ENCODE measurements around the gene AURKB. TPM values are rescaled to one million over a fixed set of nuclear protein-coding genes. Genes with fewer than 3 reads are reported as not detected.

Gene AURKB
- total RNA-seq, 1 donor: 31.8 TPM

DNA sequence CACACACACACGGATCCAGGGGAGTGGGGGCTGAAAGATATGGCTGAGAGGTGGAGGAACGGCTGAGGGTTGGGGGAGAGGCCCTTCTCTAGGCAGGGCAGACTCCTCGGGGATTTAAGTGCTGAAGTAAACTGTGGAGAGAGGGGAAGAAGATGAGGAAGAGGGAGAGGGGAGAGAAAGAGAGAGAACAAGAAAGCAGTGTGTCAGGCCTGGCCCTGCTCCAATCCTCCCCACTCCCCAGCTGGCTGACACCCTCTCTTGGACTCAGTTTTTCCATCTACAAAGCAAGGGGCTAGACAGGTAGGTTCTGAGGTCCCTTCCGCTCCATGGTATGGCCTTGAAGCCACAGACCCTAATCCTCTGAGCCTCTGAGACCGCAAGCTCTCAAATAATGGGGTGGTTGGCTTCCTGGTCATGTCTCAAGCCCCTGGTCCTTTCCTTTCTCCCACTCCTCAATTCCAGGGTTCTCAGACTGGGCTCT lies 49.6 kb downstream of the AURKB start:
- H3K4me3 ChIP-seq (ENCODE audit: low read depth, low read length): peak overlapping the region; percentile 7
- TF ChIP-seq, protein P1, sequence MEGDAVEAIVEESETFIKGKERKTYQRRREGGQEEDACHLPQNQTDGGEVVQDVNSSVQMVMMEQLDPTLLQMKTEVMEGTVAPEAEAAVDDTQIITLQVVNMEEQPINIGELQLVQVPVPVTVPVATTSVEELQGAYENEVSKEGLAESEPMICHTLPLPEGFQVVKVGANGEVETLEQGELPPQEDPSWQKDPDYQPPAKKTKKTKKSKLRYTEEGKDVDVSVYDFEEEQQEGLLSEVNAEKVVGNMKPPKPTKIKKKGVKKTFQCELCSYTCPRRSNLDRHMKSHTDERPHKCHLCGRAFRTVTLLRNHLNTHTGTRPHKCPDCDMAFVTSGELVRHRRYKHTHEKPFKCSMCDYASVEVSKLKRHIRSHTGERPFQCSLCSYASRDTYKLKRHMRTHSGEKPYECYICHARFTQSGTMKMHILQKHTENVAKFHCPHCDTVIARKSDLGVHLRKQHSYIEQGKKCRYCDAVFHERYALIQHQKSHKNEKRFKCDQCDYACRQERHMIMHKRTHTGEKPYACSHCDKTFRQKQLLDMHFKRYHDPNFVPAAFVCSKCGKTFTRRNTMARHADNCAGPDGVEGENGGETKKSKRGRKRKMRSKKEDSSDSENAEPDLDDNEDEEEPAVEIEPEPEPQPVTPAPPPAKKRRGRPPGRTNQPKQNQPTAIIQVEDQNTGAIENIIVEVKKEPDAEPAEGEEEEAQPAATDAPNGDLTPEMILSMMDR (IDR thresholded peaks at IDR 0.05; ENCODE audit: insufficient read depth, low read length): no peak
- DNase-seq (ENCODE audit: low read depth): no peak

DNA sequence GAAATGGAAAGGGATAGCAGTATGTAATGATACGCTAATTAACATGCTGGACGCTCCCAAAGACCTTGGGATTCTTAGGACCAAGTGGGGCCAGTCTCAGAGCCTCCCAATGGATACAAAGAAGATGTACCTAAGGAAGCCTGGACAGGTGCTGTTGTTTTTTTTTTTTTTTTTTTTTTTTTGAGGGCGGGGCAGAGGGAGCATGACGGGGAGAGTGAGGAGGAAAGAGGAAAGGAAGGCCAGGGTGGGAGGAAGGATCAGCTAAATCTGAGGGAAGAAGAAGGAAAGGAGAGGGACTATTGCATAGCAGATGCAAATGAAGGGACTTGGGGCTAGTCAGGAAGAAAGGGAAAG lies 50.2 kb downstream of the AURKB start:
- TF ChIP-seq, protein P1 (IDR thresholded peaks at IDR 0.05; ENCODE audit: insufficient read depth, low read length): no peak
- H3K4me3 ChIP-seq (ENCODE audit: low read depth, low read length): no peak overlapping the region
- no peak for DNase-seq (ENCODE audit: low read depth)

DNA sequence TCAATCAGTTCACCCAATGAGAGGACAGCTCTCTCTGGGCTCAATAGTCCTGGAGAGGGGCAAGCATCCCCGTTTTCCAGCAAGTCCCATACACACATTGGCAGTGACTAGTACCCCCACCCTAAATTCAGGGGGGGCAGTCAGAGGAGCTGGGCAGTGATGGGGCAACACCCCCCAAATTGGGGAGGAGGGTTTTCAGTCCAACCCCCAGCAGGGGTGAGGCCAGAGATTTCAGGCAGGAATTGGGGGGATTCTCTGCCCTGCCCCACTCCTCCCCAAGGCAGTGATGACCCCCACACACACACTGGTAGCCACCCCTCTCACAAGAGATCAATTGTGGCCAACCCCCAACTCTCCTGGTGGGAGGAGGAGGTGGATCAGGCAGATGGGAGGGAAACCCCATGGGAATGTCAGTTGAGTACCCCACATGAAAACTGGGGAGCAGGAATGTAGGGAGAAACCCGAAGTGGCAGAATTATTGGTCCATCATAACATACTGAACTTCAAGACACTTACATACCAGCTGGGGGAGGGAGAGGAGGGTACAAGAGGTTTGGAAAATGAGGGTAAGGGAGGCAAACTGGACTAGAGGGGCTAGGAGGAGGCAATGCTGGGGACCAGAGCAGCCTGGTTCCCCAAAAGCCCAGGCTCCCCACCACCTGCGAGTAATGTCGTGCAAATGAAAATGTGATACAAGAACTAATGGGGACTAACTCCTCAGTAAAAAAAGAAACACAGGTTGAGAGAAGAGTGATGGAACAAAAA lies 50.7 kb downstream of the AURKB start:
- no peak overlapping the region for H3K4me3 ChIP-seq (ENCODE audit: low read depth, low read length)
- TF ChIP-seq, protein P1 (IDR thresholded peaks at IDR 0.05; ENCODE audit: insufficient read depth, low read length): no peak
- no peak for DNase-seq (ENCODE audit: low read depth)

DNA sequence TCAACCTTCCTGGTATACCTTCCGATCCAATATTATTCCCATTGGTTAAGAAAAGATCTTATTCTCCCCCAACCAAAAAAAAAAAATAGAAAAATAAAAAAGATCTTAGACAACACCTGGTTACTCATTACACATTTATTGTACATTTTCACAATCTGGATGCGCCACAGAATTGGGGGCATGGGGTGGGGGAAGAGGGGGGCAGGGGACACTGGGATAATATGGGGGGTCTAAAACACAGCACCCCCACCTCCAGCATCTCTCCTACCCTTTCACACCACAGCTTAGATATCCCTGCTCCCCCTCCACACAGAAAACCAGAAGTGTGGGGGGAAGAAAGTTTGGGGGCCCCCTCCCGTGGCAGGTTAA lies 51.4 kb downstream of the AURKB start:
- no peak for DNase-seq (ENCODE audit: low read depth)
- TF ChIP-seq, protein P1 (IDR thresholded peaks at IDR 0.05; ENCODE audit: insufficient read depth, low read length): no peak
- no peak overlapping the region for H3K4me3 ChIP-seq (ENCODE audit: low read depth, low read length)

DNA sequence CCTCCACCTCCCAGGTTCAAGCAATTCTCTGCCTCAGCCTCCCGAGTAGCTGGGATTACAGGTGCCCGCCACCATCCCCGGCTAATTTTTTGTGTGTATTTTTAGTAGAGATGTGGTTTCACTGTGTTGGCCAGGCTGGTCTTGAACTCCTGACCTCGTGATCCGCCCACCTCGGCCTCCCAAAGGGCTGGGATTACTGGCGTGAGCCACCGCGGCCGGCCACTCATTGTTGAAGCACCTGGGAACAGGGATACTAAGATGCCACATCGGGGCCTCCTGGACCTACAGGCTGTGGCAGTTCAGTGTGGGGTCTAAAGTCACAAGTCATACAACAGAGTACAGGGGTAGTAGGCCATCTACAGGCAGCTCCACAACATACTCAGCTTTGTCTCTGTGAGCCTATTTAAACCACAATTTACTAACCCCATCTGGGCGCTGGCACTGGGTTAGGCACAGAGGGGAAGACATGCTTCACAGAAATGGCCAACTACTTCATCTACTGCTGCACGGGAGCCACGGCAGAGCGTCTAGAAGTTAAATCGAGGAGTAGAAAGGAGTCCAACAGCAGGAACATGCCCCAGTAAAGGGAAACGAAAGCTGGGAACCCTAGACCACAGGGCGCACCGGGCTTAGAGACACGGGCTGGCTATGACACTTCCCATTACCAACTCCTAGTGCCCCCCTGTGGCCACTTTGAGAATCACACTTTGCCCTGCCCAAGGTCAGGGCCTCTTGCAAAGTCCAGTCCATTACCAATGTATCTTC lies 51.9 kb downstream of the AURKB start:
- DNase-seq (ENCODE audit: low read depth): peak; percentile 92
- H3K4me3 ChIP-seq (ENCODE audit: low read depth, low read length): peak overlapping the region; percentile 4
- TF ChIP-seq, protein P1 (IDR thresholded peaks at IDR 0.05; ENCODE audit: insufficient read depth, low read length): peak; percentile 86

DNA sequence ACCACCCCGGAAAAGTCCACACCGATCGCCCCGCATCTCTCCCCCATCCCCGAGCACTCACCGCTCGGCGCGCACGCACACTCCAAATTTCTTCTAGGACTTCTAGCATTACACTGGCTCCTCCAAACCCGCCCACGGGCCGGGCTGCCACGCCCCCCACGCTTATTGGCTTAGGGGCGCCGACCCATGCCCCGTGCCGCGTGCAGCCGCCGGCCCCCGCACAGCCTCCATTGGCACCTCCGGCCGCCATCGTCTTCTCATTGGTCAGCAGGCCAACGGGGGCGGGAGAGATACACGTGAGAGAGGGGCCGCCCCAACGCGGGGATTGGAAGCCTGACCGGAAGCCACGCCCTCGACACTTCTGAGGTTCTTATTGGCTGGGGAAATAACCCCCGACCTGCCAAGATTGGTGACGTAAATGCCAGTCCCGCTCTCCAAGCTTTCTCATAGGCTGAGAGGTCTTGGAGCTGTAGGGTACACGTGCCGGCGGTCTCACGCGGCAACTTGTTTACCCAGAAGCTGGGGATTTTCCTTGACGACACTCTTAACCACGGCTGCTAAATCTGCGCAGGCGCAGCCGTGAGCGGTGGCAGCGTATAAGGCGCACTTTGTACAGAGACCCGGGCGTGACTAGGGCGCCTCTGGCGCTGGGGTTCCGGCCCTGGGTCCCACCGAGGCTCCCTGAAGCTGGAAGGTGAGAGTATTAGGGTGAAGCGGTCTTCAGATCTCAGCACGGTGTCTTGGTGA lies 54.0 kb downstream of the AURKB start:
- TF ChIP-seq, protein P1 (IDR thresholded peaks at IDR 0.05; ENCODE audit: insufficient read depth, low read length): no peak
- peak overlapping the region; percentile 80 for H3K4me3 ChIP-seq (ENCODE audit: low read depth, low read length)
- peak; percentile 100 for DNase-seq (ENCODE audit: low read depth)

Data from fibroblast of the aortic adventitia (primary cell).